Measurements from ENCODE around the gene HS6ST1.

The HS6ST1 gene

DNA sequence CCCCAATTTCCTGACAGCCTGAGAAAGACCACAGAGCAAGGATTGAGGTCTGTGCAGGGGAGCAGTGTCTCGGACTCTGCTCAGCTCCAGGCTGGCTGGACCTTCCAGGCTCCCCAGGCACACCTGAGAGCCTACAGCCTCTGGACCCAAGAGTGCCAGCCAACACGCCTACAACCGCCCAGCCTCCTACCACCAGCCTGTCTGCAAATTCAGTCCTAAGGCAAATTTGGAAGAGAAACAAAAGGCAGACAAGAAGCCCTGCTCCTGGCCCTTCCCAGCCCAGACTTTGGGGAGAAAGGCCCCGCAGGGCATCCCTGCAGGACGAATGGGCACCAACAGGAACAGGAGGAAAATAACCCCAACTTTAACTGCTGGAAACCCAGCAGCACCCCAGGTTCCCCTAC lies 1.9 kb downstream of the HS6ST1 start:
- peak overlapping the region; percentile 68 to 80 for H3K4me3 ChIP-seq (ENCODE audit: low read depth in 1 of 2, low read length in 2 of 2)
- H3K4me1 ChIP-seq (ENCODE audit: control insufficient read depth in 1 of 2, insufficient read depth in 2 of 2, low read length in 2 of 2): peaks cover 24 to 37% of the 10 kb centered on the region in 2 donors

GRCh38 chr2:128315829-128316776 lies 2.6 kb downstream of the HS6ST1 start:
- no peak overlapping the region for H3K27ac ChIP-seq (ENCODE audit: low read depth, low read length)
- H3K36me3 ChIP-seq (ENCODE audit: control insufficient read depth in 1 of 2, insufficient read depth in 2 of 2, low read length in 2 of 2): peaks cover 0 to 14% of the 10 kb centered on the region in 2 donors
- peak overlapping the region; percentile 68 to 80 for H3K4me3 ChIP-seq (ENCODE audit: low read depth in 1 of 2, low read length in 2 of 2)
- H3K9me3 ChIP-seq (ENCODE audit: control insufficient read depth in 1 of 2, low read length in 2 of 2): no peaks in the 10 kb centered on the region
- H3K27me3 ChIP-seq (ENCODE audit: control insufficient read depth in 1 of 2, insufficient read depth in 2 of 2, low read length in 2 of 2): no peaks in the 10 kb centered on the region
- peaks cover 18 to 37% of the 10 kb centered on the region in 2 donors for H3K4me1 ChIP-seq (ENCODE audit: control insufficient read depth in 1 of 2, insufficient read depth in 2 of 2, low read length in 2 of 2)
- H3K9ac ChIP-seq (ENCODE audit: low read depth in 1 of 2, low read length in 2 of 2): peak overlapping the region in 1 of 2 donors; percentile 68

More for the DNA sequence above, 1.9 kb downstream of the HS6ST1 start:
- no peaks in the 10 kb centered on the region for H3K27me3 ChIP-seq (ENCODE audit: control insufficient read depth in 1 of 2, insufficient read depth in 2 of 2, low read length in 2 of 2)
- H3K9me3 ChIP-seq (ENCODE audit: control insufficient read depth in 1 of 2, low read length in 2 of 2): no peaks in the 10 kb centered on the region
- peaks cover 0 to 12% of the 10 kb centered on the region in 2 donors for H3K36me3 ChIP-seq (ENCODE audit: control insufficient read depth in 1 of 2, insufficient read depth in 2 of 2, low read length in 2 of 2)
- no peak overlapping the region for H3K27ac ChIP-seq (ENCODE audit: low read depth, low read length)
- peak overlapping the region; percentile 60 to 68 for H3K9ac ChIP-seq (ENCODE audit: low read depth in 1 of 2, low read length in 2 of 2)

DNA sequence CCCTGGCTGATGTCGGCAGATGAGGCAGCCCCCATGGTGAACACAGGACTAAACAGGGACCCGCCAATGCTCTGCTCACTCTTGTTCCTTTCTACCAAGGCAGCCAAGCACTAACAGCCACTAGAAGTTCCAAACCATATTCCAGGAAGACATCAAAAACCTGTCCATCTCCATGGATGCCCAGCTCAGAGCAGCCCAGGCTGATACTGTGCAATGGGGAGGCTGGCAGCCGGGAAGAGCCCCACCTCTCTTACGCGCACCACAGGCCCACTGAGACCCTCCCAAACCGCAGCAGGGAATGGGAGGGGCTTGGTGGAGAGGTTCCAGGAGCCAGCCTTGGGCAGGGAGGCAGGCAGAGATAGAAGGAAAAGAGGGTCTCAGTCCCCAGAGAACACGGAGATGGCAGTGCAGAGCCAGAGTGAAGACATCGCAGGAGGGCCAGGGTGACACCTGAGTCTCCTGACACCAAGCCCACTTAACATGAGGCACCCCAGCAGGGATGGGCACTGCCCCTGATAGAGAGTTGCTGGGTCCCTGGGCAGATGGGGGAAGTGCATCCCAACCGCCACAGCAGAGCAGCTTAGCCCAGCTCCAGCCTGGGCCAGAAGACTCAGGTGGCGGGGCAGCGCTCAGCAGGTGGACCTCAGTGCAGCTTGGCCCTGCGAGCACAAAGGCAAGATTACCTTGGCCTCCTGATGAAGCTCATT lies 3.4 kb downstream of the HS6ST1 start:
- no peak overlapping the region for H3K27ac ChIP-seq (ENCODE audit: low read depth, low read length)
- peaks cover 26 to 43% of the 10 kb centered on the region in 2 donors for H3K4me1 ChIP-seq (ENCODE audit: control insufficient read depth in 1 of 2, insufficient read depth in 2 of 2, low read length in 2 of 2)
- H3K9me3 ChIP-seq (ENCODE audit: control insufficient read depth in 1 of 2, low read length in 2 of 2): no peaks in the 10 kb centered on the region
- H3K36me3 ChIP-seq (ENCODE audit: control insufficient read depth in 1 of 2, insufficient read depth in 2 of 2, low read length in 2 of 2): peaks cover 0 to 14% of the 10 kb centered on the region in 2 donors
- H3K4me3 ChIP-seq (ENCODE audit: low read depth in 1 of 2, low read length in 2 of 2): peak overlapping the region; percentile 19 to 80
- H3K9ac ChIP-seq (ENCODE audit: low read depth in 1 of 2, low read length in 2 of 2): no peak overlapping the region
- no peaks in the 10 kb centered on the region for H3K27me3 ChIP-seq (ENCODE audit: control insufficient read depth in 1 of 2, insufficient read depth in 2 of 2, low read length in 2 of 2)

- no peak overlapping the region for H3K27ac ChIP-seq (ENCODE audit: low read depth, low read length)
- H3K9ac ChIP-seq (ENCODE audit: low read depth in 1 of 2, low read length in 2 of 2): no peak overlapping the region
- H3K36me3 ChIP-seq (ENCODE audit: control insufficient read depth in 1 of 2, insufficient read depth in 2 of 2, low read length in 2 of 2): peaks cover 0 to 14% of the 10 kb centered on the region in 2 donors
- H3K4me3 ChIP-seq (ENCODE audit: low read depth in 1 of 2, low read length in 2 of 2): peak overlapping the region; percentile 2 to 5
- no peaks in the 10 kb centered on the region for H3K9me3 ChIP-seq (ENCODE audit: control insufficient read depth in 1 of 2, low read length in 2 of 2)
- H3K27me3 ChIP-seq (ENCODE audit: control insufficient read depth in 1 of 2, insufficient read depth in 2 of 2, low read length in 2 of 2): no peaks in the 10 kb centered on the region
- peaks cover 32 to 50% of the 10 kb centered on the region in 2 donors for H3K4me1 ChIP-seq (ENCODE audit: control insufficient read depth in 1 of 2, insufficient read depth in 2 of 2, low read length in 2 of 2)
These were observed 4.1 kb downstream of the HS6ST1 start for GRCh38 chr2:128314348-128315121.

DNA sequence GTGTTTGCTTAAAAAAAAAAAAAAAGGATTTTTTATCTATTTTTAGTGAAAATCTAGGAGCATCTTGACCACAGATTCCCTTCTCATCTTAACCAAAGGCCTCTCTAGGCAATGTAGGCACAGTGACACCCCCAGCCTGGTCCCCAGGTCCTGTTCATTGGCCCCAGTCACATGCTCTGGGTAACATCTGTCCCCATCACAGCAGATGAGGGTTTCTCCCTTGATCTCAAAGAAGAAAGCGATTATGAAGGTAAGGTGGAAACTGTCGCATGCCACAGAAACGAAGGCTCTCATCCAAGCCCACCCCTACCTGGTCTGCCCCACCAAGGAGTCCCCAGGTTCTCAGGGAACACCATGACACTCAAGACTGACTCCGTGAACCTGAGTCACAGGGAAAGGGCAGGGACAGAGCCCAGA lies 4.7 kb downstream of the HS6ST1 start:
- H3K27me3 ChIP-seq (ENCODE audit: control insufficient read depth in 1 of 2, insufficient read depth in 2 of 2, low read length in 2 of 2): no peaks in the 10 kb centered on the region
- H3K4me3 ChIP-seq (ENCODE audit: low read depth in 1 of 2, low read length in 2 of 2): no peak overlapping the region
- peaks cover 0 to 14% of the 10 kb centered on the region in 2 donors for H3K36me3 ChIP-seq (ENCODE audit: control insufficient read depth in 1 of 2, insufficient read depth in 2 of 2, low read length in 2 of 2)
- H3K4me1 ChIP-seq (ENCODE audit: control insufficient read depth in 1 of 2, insufficient read depth in 2 of 2, low read length in 2 of 2): peaks cover 36 to 52% of the 10 kb centered on the region in 2 donors
- H3K9ac ChIP-seq (ENCODE audit: low read depth in 1 of 2, low read length in 2 of 2): no peak overlapping the region
- no peaks in the 10 kb centered on the region for H3K9me3 ChIP-seq (ENCODE audit: control insufficient read depth in 1 of 2, low read length in 2 of 2)
- no peak overlapping the region for H3K27ac ChIP-seq (ENCODE audit: low read depth, low read length)

DNA sequence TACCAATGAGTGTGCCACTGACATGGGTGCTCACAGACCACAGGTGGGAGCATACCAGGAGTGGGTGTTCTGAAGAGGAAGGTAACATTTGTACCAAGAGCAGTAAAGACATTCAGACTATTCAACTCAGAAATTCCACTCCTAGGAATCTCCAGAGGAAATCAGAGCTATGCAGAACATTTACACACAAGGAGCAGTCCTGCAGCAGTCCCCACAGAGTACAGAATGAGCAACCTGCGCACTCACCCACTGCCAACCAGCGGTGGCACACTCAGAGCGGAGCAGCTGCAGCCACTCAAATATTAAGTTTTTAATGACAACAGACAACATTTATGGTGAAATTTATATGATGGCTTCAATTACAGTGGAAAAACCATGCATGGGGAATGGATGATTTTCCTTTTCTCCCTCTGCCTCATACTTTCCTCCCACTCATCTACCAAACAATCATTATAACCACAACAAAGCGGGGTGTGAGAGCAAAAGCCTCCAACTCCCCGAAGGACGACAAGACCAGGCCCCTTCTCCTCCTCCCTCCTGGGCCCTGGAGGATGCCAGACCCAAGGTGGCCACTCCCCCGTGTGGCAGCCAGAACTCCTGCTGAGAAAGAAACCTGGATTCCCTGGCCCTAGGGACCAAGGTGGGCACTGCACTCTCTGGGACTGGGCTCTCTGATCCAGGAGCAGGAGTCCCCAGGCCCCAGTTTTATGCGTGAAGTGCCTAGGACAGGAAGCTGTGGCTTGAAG lies 5.4 kb downstream of the HS6ST1 start:
- H3K27ac ChIP-seq (ENCODE audit: low read depth, low read length): no peak overlapping the region
- no peak overlapping the region for H3K4me3 ChIP-seq (ENCODE audit: low read depth in 1 of 2, low read length in 2 of 2)
- no peaks in the 10 kb centered on the region for H3K27me3 ChIP-seq (ENCODE audit: control insufficient read depth in 1 of 2, insufficient read depth in 2 of 2, low read length in 2 of 2)
- H3K36me3 ChIP-seq (ENCODE audit: control insufficient read depth in 1 of 2, insufficient read depth in 2 of 2, low read length in 2 of 2): peaks cover 0 to 14% of the 10 kb centered on the region in 2 donors
- H3K9me3 ChIP-seq (ENCODE audit: control insufficient read depth in 1 of 2, low read length in 2 of 2): no peaks in the 10 kb centered on the region
- peaks cover 41 to 59% of the 10 kb centered on the region in 2 donors for H3K4me1 ChIP-seq (ENCODE audit: control insufficient read depth in 1 of 2, insufficient read depth in 2 of 2, low read length in 2 of 2)
- H3K9ac ChIP-seq (ENCODE audit: low read depth in 1 of 2, low read length in 2 of 2): no peak overlapping the region

- Histone ChIP-seq H3K27me3 (ENCODE audit: control insufficient read depth in 1 of 2, insufficient read depth in 2 of 2, low read length in 2 of 2) (no peaks in the 10 kb centered on the region), H3K4me3 (ENCODE audit: low read depth in 1 of 2, low read length in 2 of 2) (no peak overlapping the region), H3K9ac (ENCODE audit: low read depth in 1 of 2, low read length in 2 of 2) (no peak overlapping the region), H3K27ac (ENCODE audit: low read depth, low read length) (no peak overlapping the region), H3K4me1 (ENCODE audit: control insufficient read depth in 1 of 2, insufficient read depth in 2 of 2, low read length in 2 of 2) (peaks cover 50 to 66% of the 10 kb centered on the region in 2 donors), H3K9me3 (ENCODE audit: control insufficient read depth in 1 of 2, low read length in 2 of 2) (no peaks in the 10 kb centered on the region), H3K36me3 (ENCODE audit: control insufficient read depth in 1 of 2, insufficient read depth in 2 of 2, low read length in 2 of 2) (peaks cover 0 to 14% of the 10 kb centered on the region in 2 donors)
These were observed 6.3 kb downstream of the HS6ST1 start for GRCh38 chr2:128312411-128312810.

GRCh38 chr2:128311755-128312341 lies 6.8 kb downstream of the HS6ST1 start:
- Histone ChIP-seq H3K4me3 (ENCODE audit: low read depth in 1 of 2, low read length in 2 of 2) (no peak overlapping the region), H3K27ac (ENCODE audit: low read depth, low read length) (no peak overlapping the region), H3K4me1 (ENCODE audit: control insufficient read depth in 1 of 2, insufficient read depth in 2 of 2, low read length in 2 of 2) (peaks cover 50 to 66% of the 10 kb centered on the region in 2 donors), H3K27me3 (ENCODE audit: control insufficient read depth in 1 of 2, insufficient read depth in 2 of 2, low read length in 2 of 2) (no peaks in the 10 kb centered on the region), H3K9ac (ENCODE audit: low read depth in 1 of 2, low read length in 2 of 2) (no peak overlapping the region), H3K9me3 (ENCODE audit: control insufficient read depth in 1 of 2, low read length in 2 of 2) (no peaks in the 10 kb centered on the region), H3K36me3 (ENCODE audit: control insufficient read depth in 1 of 2, insufficient read depth in 2 of 2, low read length in 2 of 2) (peaks cover 0 to 14% of the 10 kb centered on the region in 2 donors)

DNA sequence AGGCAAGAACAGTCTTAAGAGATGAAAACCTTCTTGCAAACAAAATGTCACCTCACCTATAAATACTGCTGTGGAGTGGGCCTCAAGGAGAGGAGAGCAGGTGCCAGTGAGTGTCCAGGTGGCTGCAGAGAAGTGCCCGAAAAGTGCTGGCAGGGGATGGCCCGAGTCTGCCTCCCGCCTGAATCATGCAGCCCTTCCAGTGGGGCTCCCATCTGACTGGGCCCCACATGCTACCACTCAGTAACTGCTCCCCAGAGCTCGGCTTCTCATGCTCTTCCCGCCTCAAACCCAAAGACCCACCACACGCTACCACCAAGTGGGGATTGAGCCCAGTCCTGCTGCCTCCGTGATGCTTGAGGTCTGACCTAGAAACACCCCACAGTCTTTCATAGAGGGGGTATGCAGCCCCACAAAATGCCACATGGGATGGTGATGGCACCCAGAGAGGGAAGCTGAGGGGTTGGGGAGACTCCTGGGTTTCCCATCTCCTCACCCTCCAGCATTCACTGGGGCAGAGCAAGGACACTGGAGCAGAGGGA lies 7.4 kb downstream of the HS6ST1 start:
- Histone ChIP-seq H3K4me1 (ENCODE audit: control insufficient read depth in 1 of 2, insufficient read depth in 2 of 2, low read length in 2 of 2) (peaks cover 46 to 63% of the 10 kb centered on the region in 2 donors), H3K4me3 (ENCODE audit: low read depth in 1 of 2, low read length in 2 of 2) (peak overlapping the region in 1 of 2 donors; percentile 21), H3K27ac (ENCODE audit: low read depth, low read length) (no peak overlapping the region), H3K36me3 (ENCODE audit: control insufficient read depth in 1 of 2, insufficient read depth in 2 of 2, low read length in 2 of 2) (peaks cover 0 to 14% of the 10 kb centered on the region in 2 donors), H3K27me3 (ENCODE audit: control insufficient read depth in 1 of 2, insufficient read depth in 2 of 2, low read length in 2 of 2) (no peaks in the 10 kb centered on the region), H3K9me3 (ENCODE audit: control insufficient read depth in 1 of 2, low read length in 2 of 2) (no peaks in the 10 kb centered on the region), H3K9ac (ENCODE audit: low read depth in 1 of 2, low read length in 2 of 2) (no peak overlapping the region)

All from duodenal mucosa (tissue), 2 donors.